WTC11 (cell line): ENCODE measurements around the gene DNAH9.

ENCODE experiments used
- ATF2 ChIP-seq: sonication (generic); formaldehyde crosslinking; IDR thresholded peaks from 2 replicates; pipeline ENCODE4 v1.8.1; 2022; ENCODE audit warnings: low read depth, missing genetic modification reagents, borderline replicate concordance
- CREM ChIP-seq: sonication (generic); formaldehyde crosslinking; IDR thresholded peaks from 2 replicates; pipeline ENCODE4 v1.8.1; 2022; ENCODE audit warnings: mild to moderate bottlenecking, missing genetic modification reagents, moderate library complexity
- CTCF ChIP-seq: fragments of 200-600 bp; IDR thresholded peaks from 2 replicates; pipeline ENCODE4 v1.8.0; 2022; ENCODE audit warnings: antibody characterized with exemption
- E2F5 ChIP-seq: sonication (generic); formaldehyde crosslinking; IDR thresholded peaks from 2 replicates; pipeline ENCODE4 v1.8.1; 2022; ENCODE audit warnings: mild to moderate bottlenecking, moderate library complexity, missing genetic modification reagents
- NFYB ChIP-seq: sonication (generic); formaldehyde crosslinking; conservative IDR thresholded peaks from 2 replicates; pipeline ENCODE4 v1.8.0; 2022; ENCODE audit warnings: low read depth, missing genetic modification reagents
- NR2C2 ChIP-seq: sonication (generic); formaldehyde crosslinking; IDR thresholded peaks from 2 replicates; pipeline ENCODE4 v1.8.0; 2022; ENCODE audit warnings: mild to moderate bottlenecking, missing genetic modification reagents
- RORB ChIP-seq: fragments of 250-450 bp; sonication (Bioruptor Pico); IDR thresholded peaks from 2 replicates; pipeline ENCODE4 v1.9.0; 2021; ENCODE audit warnings: mild to moderate bottlenecking
- SMAD3 ChIP-seq: sonication (generic); formaldehyde crosslinking; IDR thresholded peaks from 2 replicates; pipeline ENCODE4 v1.8.0; 2022; ENCODE audit warnings: missing genetic modification reagents, mild to moderate bottlenecking, borderline replicate concordance
- TEAD4 ChIP-seq: sonication (generic); formaldehyde crosslinking; IDR thresholded peaks from 2 replicates; pipeline ENCODE4 v1.8.0; 2022; ENCODE audit warnings: mild to moderate bottlenecking, missing genetic modification reagents
- ZNF121 ChIP-seq: sonication (generic); formaldehyde crosslinking; IDR thresholded peaks from 2 replicates; pipeline ENCODE4 v1.8.0; 2023; ENCODE audit warnings: missing genetic modification reagents
- ZNF138 ChIP-seq: sonication (generic); formaldehyde crosslinking; conservative IDR thresholded peaks from 2 replicates; pipeline ENCODE4 v1.8.1; 2022; ENCODE audit warnings: mild to moderate bottlenecking, moderate library complexity, missing genetic modification reagents
- ZNF416 ChIP-seq: fragments of 250-450 bp; sonication (Bioruptor Pico); IDR thresholded peaks from 2 replicates; pipeline ENCODE4 v1.9.0; 2021; ENCODE audit warnings: mild to moderate bottlenecking, inconsistent platforms

- no peak for TF ChIP-seq RORB
- no peak for TF ChIP-seq CTCF
- TF ChIP-seq ZNF138 (CRISPR knock-in tag), result no peak
- TF ChIP-seq ATF2 (CRISPR knock-in tag), result no peak
- TF ChIP-seq ZNF416 (CRISPR knock-in tag), result no peak
- TF ChIP-seq TEAD4, result no peak
- no peak for TF ChIP-seq CREM
- TF ChIP-seq NFYB (CRISPR knock-in tag), result no peak
- no peak for TF ChIP-seq E2F5 (CRISPR knock-in tag)
- TF ChIP-seq NR2C2 (CRISPR knock-in tag), result no peak
- no peak for TF ChIP-seq ZNF121 (CRISPR knock-in tag)
- no peak for TF ChIP-seq SMAD3 (CRISPR knock-in tag)
These were observed 70.3 kb downstream of the DNAH9 start for GRCh38 chr17:11668618-11669017.
